ENCODE data around the gene NAA60.

DNA sequence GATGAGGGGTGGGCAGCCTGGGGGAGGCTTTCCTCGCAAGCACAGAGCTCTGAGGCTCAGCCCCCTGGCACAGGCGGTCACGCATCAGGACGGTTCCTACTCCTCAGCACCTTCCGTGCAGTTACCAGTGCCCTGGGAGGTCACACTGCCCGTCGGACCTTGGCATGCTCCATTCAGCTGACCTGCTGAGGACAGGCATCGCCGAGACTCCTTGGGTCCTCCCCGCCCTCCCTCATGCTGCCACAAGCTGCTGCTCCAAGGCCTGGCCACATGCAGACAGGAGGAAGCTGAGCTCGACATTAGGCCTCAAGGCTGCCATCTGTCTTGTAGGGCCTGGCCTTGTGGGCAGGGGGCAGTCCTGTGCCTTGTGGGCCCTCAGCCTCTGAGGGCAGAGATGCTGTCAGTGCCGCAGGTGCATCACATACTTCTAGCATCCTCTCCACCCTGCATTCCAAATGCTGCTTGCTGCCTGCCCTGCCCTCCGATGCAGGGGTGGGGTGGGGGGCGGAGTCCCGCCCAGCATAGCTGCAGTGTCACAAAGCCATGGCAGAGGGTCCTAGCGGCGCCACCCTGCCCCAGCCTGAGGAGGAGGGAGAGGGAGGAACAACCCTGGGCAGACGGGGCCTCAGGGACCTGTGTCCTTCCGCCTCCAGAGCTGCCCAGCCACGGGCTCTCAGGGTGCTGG, 42.5 kb downstream of the NAA60 start:
- no peak for TF ChIP-seq BHLHE40 (IDR thresholded peaks at IDR 0.05; ENCODE audit: borderline replicate concordance)
- TF ChIP-seq ELF4 (IDR thresholded peaks at IDR 0.05): no peak
- no peak for TF ChIP-seq ZNF384 (IDR thresholded peaks at IDR 0.05)
- no peak for TF ChIP-seq FOXM1 (IDR thresholded peaks at IDR 0.05; ENCODE audit: borderline replicate concordance)
- TF ChIP-seq, protein P1, sequence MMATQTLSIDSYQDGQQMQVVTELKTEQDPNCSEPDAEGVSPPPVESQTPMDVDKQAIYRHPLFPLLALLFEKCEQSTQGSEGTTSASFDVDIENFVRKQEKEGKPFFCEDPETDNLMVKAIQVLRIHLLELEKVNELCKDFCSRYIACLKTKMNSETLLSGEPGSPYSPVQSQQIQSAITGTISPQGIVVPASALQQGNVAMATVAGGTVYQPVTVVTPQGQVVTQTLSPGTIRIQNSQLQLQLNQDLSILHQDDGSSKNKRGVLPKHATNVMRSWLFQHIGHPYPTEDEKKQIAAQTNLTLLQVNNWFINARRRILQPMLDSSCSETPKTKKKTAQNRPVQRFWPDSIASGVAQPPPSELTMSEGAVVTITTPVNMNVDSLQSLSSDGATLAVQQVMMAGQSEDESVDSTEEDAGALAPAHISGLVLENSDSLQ (IDR thresholded peaks at IDR 0.05): no peak
- TF ChIP-seq HDGF (IDR thresholded peaks at IDR 0.05; ENCODE audit: borderline replicate concordance): no peak
- no peak for TF ChIP-seq ARNT (IDR thresholded peaks at IDR 0.05)
- no peak for TF ChIP-seq SP1 (IDR thresholded peaks at IDR 0.05)
- no peak for TF ChIP-seq NFRKB (IDR thresholded peaks at IDR 0.05)

Data from HEK293T (cell line).